Left ventricle myocardium inferior (tissue), 1 donor: ENCODE measurements around the gene FOXJ2. TPM values are rescaled to one million over a fixed set of nuclear protein-coding genes. Genes with fewer than 3 reads are reported as not detected.
"Not testable (repeated sequence)": the region's sequence is repeated elsewhere in the genome, so short reads cannot be mapped to it uniquely, and the experiment has no call there.

Source experiments
- DNase-seq: peaks from one replicate; pipeline ENCODE4 v3.0.0-alpha.2; 2020
- H3K27ac ChIP-seq: fragments of 200-600 bp; replicated peaks from 2 replicates; pipeline ENCODE4 v1.8.0; 2021
- H3K27me3 ChIP-seq: fragments of 200-600 bp; 2 replicates; pipeline ENCODE4 v1.8.0; 2021; ENCODE audit warnings: low read depth
- H3K36me3 ChIP-seq: fragments of 200-600 bp; 2 replicates; pipeline ENCODE4 v1.8.0; 2021
- H3K4me1 ChIP-seq: fragments of 200-600 bp; 2 replicates; pipeline ENCODE4 v1.8.0; 2021
- H3K4me3 ChIP-seq: fragments of 200-600 bp; 2 replicates; pipeline ENCODE4 v1.8.0; 2021; ENCODE audit warnings: mild to moderate bottlenecking, moderate library complexity
- H3K9me3 ChIP-seq: fragments of 200-600 bp; replicated peaks from 2 replicates; pipeline ENCODE4 v1.8.0; 2021
- intact Hi-C: fragments of 100-400 bp; cut with micrococcal nuclease; formaldehyde crosslinking; loops from one replicate; pipeline ENCODE4 v1.11.0; 2022
- total RNA-seq: library from RNA; stranded (reverse); fragmentation: NEBNext Ultra II Directional; extraction: Animal tissue kit (Norgen Biotek cat#: 25700); gene quantifications from one replicate; pipeline ENCODE4 v1.2.1, GENCODE V29; 2021
- TF ChIP-seq, protein P1 (sequence below): fragments of 200-600 bp; IDR thresholded peaks from 2 replicates; pipeline ENCODE4 v1.8.0; 2021; ENCODE audit warnings: antibody characterized with exemption, mild to moderate bottlenecking, borderline replicate concordance
- donor health status: DM: no; HTN: yes; CAD: no; lungs with severe emphysema.

The FOXJ2 gene
- total RNA-seq, 1 donor from 2014 or later, result 22.1 TPM

DNA sequence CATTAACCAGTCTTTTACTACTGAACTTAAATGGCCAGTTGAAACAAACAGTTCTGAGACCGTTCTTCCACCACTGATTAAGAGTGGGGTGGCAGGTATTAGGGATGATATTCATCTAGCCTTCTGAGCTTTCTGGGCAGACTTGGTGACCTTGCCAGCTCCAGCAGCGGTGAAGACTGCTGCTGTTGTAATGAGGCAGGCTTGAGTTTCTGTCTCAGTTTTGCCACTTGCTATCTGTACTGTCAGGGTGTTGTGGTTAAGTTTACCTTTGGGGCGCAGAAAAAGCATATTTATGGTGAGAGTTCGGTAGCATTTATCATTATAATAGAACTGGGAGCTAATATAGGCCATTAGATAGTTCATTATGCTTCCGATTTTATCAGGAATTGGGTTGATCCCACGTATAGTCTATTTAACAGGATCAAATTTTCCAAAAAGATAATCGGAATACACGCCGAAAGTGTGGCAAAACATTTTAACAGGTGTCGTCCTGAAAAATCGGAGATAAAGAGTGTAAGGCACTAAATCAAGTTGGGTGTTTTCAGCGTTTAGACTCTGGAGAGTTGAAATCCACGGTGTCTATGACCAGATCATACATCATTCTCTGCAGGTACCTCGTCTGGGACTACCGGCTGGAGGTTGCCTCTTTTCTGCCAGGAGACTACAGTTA lies 48.9 kb downstream of the FOXJ2 start:
- DNase-seq, result no peak
- Histone ChIP-seq H3K4me1 (peaks cover 44% of the 10 kb centered on the region), H3K36me3 (peaks cover 6% of the 10 kb centered on the region), H3K27me3 (no peaks in the 10 kb centered on the region), H3K4me3 (peak overlapping the region; percentile 96), H3K9me3 (no peaks in the 10 kb centered on the region), H3K27ac (peak overlapping the region; percentile 94)
- intact Hi-C loops, result no loop called here
- TF ChIP-seq, protein P1, sequence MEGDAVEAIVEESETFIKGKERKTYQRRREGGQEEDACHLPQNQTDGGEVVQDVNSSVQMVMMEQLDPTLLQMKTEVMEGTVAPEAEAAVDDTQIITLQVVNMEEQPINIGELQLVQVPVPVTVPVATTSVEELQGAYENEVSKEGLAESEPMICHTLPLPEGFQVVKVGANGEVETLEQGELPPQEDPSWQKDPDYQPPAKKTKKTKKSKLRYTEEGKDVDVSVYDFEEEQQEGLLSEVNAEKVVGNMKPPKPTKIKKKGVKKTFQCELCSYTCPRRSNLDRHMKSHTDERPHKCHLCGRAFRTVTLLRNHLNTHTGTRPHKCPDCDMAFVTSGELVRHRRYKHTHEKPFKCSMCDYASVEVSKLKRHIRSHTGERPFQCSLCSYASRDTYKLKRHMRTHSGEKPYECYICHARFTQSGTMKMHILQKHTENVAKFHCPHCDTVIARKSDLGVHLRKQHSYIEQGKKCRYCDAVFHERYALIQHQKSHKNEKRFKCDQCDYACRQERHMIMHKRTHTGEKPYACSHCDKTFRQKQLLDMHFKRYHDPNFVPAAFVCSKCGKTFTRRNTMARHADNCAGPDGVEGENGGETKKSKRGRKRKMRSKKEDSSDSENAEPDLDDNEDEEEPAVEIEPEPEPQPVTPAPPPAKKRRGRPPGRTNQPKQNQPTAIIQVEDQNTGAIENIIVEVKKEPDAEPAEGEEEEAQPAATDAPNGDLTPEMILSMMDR, result no peak

GRCh38 chr12:8082808-8083100 lies 50.2 kb downstream of the FOXJ2 start:
- Histone ChIP-seq H3K27ac (peak overlapping the region; percentile 94), H3K9me3 (no peaks in the 10 kb centered on the region), H3K27me3 (no peaks in the 10 kb centered on the region), H3K36me3 (peaks cover 8% of the 10 kb centered on the region), H3K4me3 (peak overlapping the region; percentile 96), H3K4me1 (peaks cover 51% of the 10 kb centered on the region)
- no peak for DNase-seq
- intact Hi-C loops, result no loop called here
- TF ChIP-seq, protein P1, result no peak

- H3K27ac ChIP-seq, intact Hi-C loops, H3K9me3 ChIP-seq: not testable (repeated sequence)
Measured at GRCh38 chr12:8084351-8084750, 51.8 kb downstream of the FOXJ2 start.

GRCh38 chr12:8087666-8088065 lies 55.1 kb downstream of the FOXJ2 start:
- Histone ChIP-seq H3K4me1 (peaks cover 30% of the 10 kb centered on the region), H3K27ac (no peak overlapping the region), H3K27me3 (no peaks in the 10 kb centered on the region), H3K4me3 (no peak overlapping the region), H3K9me3 (no peaks in the 10 kb centered on the region), H3K36me3 (peaks cover 37% of the 10 kb centered on the region)
- DNase-seq, result no peak
- intact Hi-C loops, result no loop called here
- TF ChIP-seq, protein P1, result no peak

More at GRCh38 chr12:8084351-8084750, 51.8 kb downstream of the FOXJ2 start:
- H3K27me3 ChIP-seq, H3K36me3 ChIP-seq, H3K4me3 ChIP-seq, DNase-seq: not testable (repeated sequence)
- H3K4me1 ChIP-seq, result peaks cover 52% of the 10 kb centered on the region

DNA sequence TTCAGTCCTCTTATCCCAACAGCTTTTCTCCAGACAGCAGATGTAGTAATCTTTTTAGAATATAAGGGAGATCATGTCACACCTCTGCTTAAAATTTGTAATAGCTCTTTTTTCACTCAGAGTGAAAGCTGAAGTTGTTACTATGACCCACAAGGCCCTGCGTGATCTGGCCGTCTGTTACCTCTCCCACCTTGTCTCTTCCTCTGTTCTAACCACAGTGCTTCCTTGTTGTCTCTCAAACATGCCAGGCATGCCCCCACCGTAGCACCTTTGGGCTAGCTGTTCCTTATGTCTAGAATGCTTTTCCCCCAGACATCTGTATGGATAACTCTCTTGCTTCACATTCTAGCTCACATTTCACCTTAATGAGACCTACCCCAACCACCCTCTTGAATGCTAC lies 56.1 kb downstream of the FOXJ2 start:
- Histone ChIP-seq H3K9me3 (no peaks in the 10 kb centered on the region), H3K27me3 (no peaks in the 10 kb centered on the region), H3K4me1 (peaks cover 21% of the 10 kb centered on the region), H3K4me3 (no peak overlapping the region), H3K27ac (no peak overlapping the region), H3K36me3 (peaks cover 46% of the 10 kb centered on the region)
- intact Hi-C loops, result no loop called here
- TF ChIP-seq, protein P1, result no peak
- no peak for DNase-seq

DNA sequence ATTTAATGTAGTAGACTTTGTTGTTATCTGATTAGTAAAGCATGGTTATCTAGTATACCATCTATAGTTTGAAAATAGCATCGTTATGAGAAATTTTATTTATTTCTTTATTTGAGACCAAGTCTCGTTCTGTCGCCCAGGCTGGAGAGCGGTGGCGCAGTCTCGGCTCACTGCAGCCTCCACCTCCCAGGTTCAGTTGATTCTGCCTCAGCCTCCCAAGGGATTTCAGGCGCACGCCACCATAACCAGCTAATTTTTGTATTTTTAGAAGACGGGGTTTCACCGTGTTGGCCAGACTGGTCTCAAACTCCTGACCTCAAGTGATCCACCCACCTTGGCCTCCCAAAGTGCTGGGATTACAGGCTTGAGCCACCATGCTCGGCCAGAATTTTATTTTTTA lies 56.8 kb downstream of the FOXJ2 start:
- peaks cover 53% of the 10 kb centered on the region for H3K36me3 ChIP-seq
- H3K4me3 ChIP-seq, H3K27ac ChIP-seq, H3K27me3 ChIP-seq, intact Hi-C loops, H3K9me3 ChIP-seq, DNase-seq: not testable (repeated sequence)
- H3K4me1 ChIP-seq, result peaks cover 14% of the 10 kb centered on the region
